PC-3 (cell line): ENCODE results near the gene OBSL1.

Source experiments
- EZH2phosphoT487 ChIP-seq: fragments of 300-600 bp; sonication (generic); IDR thresholded peaks from 2 replicates; pipeline ENCODE4 v1.6.1; 2018; ENCODE audit warnings: mild to moderate bottlenecking, antibody characterized with exemption, low read length, borderline replicate concordance
- TF ChIP-seq, protein P1 (sequence below): fragments of 300-600 bp; sonication (generic); conservative IDR thresholded peaks from 2 replicates; pipeline ENCODE4 v1.5.1; 2017; ENCODE audit warnings: antibody characterized with exemption, low read depth, mild to moderate bottlenecking, low read length

DNA sequence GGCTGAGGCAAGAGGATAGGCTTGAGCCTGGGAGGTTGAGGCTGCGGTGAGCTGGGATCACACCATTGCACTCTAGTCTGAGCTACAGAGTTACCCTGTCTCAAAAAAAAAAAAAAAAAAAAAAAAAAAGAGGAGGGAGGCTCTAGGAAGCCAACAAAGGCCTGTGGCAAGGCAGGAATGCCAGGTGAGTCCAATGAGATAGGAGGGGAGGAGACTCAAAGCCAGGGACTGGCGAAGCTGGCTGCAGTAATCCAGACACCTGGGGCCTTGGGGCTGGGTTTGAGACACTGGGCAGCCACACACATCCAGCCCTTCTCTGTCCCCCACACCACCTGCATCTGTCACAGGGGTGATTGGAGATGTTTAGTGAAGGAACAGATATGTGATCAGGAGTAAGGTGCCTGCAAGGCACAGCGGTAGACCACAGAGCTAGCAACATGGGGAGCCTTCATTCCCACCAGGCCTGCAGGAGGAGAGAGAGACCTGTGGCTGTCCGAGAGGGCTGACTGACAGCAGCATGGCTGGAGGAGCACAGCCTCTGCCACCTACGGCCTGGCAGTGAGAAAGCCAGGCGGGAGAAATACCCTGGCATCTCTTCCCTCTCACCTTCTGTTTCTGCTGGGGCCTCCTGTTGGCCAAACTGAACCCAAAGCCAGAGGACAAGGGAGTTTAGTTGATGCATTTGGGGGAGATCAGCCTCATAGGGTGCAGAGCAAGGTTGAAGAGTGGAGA is 37.2 kb downstream of the OBSL1 start:
- TF ChIP-seq, protein P1, sequence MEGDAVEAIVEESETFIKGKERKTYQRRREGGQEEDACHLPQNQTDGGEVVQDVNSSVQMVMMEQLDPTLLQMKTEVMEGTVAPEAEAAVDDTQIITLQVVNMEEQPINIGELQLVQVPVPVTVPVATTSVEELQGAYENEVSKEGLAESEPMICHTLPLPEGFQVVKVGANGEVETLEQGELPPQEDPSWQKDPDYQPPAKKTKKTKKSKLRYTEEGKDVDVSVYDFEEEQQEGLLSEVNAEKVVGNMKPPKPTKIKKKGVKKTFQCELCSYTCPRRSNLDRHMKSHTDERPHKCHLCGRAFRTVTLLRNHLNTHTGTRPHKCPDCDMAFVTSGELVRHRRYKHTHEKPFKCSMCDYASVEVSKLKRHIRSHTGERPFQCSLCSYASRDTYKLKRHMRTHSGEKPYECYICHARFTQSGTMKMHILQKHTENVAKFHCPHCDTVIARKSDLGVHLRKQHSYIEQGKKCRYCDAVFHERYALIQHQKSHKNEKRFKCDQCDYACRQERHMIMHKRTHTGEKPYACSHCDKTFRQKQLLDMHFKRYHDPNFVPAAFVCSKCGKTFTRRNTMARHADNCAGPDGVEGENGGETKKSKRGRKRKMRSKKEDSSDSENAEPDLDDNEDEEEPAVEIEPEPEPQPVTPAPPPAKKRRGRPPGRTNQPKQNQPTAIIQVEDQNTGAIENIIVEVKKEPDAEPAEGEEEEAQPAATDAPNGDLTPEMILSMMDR, result no peak
- no peak for TF ChIP-seq EZH2phosphoT487
